ENCODE data around the gene H6PD. TPM values are rescaled to one million over a fixed set of nuclear protein-coding genes. Genes with fewer than 3 reads are reported as not detected.

H6PD gene, protein sequence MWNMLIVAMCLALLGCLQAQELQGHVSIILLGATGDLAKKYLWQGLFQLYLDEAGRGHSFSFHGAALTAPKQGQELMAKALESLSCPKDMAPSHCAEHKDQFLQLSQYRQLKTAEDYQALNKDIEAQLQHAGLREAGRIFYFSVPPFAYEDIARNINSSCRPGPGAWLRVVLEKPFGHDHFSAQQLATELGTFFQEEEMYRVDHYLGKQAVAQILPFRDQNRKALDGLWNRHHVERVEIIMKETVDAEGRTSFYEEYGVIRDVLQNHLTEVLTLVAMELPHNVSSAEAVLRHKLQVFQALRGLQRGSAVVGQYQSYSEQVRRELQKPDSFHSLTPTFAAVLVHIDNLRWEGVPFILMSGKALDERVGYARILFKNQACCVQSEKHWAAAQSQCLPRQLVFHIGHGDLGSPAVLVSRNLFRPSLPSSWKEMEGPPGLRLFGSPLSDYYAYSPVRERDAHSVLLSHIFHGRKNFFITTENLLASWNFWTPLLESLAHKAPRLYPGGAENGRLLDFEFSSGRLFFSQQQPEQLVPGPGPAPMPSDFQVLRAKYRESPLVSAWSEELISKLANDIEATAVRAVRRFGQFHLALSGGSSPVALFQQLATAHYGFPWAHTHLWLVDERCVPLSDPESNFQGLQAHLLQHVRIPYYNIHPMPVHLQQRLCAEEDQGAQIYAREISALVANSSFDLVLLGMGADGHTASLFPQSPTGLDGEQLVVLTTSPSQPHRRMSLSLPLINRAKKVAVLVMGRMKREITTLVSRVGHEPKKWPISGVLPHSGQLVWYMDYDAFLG
- 28.2 and 44.8 TPM in 2 replicates for total RNA-seq

DNA sequence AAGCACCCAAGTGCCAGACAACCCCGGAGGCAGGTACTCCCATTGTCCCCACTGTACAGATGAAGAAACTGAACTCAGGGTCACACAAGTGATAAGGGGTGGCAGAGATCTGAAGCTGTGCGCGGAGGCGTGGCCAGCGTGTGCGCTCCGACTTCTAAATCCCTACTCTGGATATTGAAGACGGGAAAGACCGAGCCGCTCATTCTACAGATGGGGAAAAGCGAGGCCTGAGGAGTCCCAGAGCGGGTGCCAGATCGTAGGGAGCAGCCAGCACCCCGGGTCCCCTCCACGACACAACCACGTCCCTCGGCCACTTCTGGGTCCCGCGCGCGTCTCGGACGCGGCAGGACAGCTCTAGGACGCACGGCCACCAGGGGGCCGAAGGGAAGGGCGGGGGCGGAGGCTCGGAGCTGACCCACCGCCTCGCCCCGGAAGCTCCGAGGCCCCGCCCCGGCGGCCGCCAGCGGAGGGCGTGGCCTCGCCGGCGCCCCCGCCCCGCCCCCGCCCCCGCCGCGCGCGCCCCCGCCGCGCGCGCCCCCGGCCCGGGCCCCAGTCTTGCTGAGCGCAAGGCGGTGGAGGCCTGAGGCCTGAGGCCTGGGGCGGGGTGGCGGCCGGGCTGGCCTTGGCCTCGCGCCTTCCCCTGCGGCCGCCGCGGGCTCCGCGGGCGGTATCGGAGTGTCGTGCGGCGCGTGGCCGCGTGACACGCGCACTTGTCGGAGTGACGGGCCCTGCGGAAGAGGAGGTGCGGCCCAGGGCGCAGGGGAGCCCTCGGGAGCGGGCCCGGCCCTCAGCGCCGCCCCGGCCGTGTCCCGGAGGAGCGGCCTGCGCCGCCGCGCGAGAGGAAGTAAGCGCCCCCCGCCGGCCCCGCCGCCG is at the start of gene H6PD:
Gene H6PD, plus strand, starts transcription at position 552 of the 873 bp plus-strand sequence. CDS start 10,161 bp downstream, outside the sequence.

DNA sequence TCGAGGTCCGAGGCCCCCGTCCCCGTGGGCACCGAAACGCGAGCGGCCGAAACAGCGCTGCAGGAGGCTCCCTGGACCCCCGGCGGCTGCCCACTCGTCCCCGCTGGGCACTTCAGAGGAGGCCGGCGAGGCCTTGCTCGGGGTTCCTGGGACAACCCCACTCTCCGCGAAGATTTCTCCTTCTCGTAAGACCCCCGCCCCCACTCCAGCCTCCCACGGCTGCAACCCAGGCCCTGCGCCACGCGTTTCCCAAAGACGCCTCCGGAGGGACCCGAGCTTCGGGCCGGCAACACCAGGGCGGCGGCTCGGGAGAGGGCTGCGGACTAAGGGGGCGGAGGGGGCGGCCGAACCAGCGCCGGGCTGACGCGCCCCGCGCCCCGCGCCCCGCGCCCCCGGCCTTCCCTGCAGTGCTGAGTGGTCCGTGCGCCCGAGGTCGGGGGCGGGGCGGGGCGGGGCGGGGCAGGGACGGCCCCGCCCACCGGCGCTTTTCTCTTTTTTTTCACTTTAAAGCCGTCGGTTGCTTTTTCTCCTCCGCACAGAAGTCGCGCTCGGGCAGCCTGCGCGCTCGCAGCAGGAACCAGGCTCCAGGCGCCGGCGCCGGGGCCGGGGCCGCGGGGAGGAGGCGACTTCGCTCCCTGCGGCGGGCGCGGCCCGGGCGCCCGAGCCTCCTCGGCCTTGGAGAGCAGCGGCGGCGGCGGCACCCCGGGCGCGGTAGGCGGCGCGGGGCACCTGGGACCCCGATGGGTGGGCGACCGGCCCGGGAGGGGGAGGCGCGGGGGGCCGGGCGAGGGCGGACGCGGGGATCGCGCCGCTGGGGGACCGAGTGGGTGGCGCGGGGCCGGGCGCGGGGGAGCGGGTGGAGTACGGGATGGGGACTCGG is 58.0 kb downstream of the H6PD start, which contains the start of gene SPSB1:
Gene SPSB1, plus strand, starts transcription at position 534 of the 880 bp plus-strand sequence. CDS start 62,998 bp downstream, outside the sequence.

Other genes starting within 250 kb of the H6PD start
- gene SLC2A7, start 208.4 kb upstream of the H6PD start, total RNA-seq, result not detected in 2 replicates
- gene SLC2A5, start 165.1 kb upstream of the H6PD start, total RNA-seq, result 3.1 and 14.7 TPM in 2 replicates
- gene GPR157, start 105.7 kb upstream of the H6PD start, total RNA-seq, result 4.8 and 7.6 TPM in 2 replicates
- 17.6 and 27.2 TPM in 2 replicates for gene SPSB1, start 58.1 kb downstream of the H6PD start, total RNA-seq

Measured in subcutaneous preadipocyte (primary cell).